ENCODE results near the gene MGMT.

The MGMT gene

GRCh38 chr10:129546106-129546505 is 79.1 kb downstream of the MGMT start:
- no peak for DNase-seq

- no peak for DNase-seq
Measured at GRCh38 chr10:129547608-129548007, 80.6 kb downstream of the MGMT start.

GRCh38 chr10:129548600-129548999 is 81.6 kb downstream of the MGMT start:
- no peak for DNase-seq

GRCh38 chr10:129550076-129550475 is 83.0 kb downstream of the MGMT start:
- no peak for DNase-seq

- no peak for DNase-seq
Measured at GRCh38 chr10:129550658-129551057, 83.6 kb downstream of the MGMT start.

- DNase-seq: no peak
Measured at GRCh38 chr10:129552119-129552518, 85.1 kb downstream of the MGMT start.

- no peak for DNase-seq
Measured at GRCh38 chr10:129553928-129554327, 86.9 kb downstream of the MGMT start.

GRCh38 chr10:129556316-129556715 is 89.3 kb downstream of the MGMT start:
- no peak for DNase-seq

GRCh38 chr10:129560361-129560760 is 93.3 kb downstream of the MGMT start:
- no peak for DNase-seq

GRCh38 chr10:129562487-129562886 is 95.4 kb downstream of the MGMT start:
- DNase-seq: no peak

GRCh38 chr10:129564923-129565322 is 97.9 kb downstream of the MGMT start:
- no peak for DNase-seq

- no peak for DNase-seq
Measured at GRCh38 chr10:129568583-129569344, 101.7 kb downstream of the MGMT start.

- no peak for DNase-seq
Measured at GRCh38 chr10:129570185-129570584, 103.1 kb downstream of the MGMT start.

- DNase-seq: no peak
Measured at GRCh38 chr10:129579228-129579627, 112.2 kb downstream of the MGMT start.

GRCh38 chr10:129580010-129580409 is 113.0 kb downstream of the MGMT start:
- no peak for DNase-seq

- no peak for DNase-seq
Measured at GRCh38 chr10:129580901-129581300, 113.9 kb downstream of the MGMT start.

GRCh38 chr10:129581827-129582411 is 114.9 kb downstream of the MGMT start:
- DNase-seq: no peak

GRCh38 chr10:129583831-129584230 is 116.8 kb downstream of the MGMT start:
- no peak for DNase-seq

- DNase-seq: no peak
Measured at GRCh38 chr10:129586898-129587443, 119.9 kb downstream of the MGMT start.

- no peak for DNase-seq
Measured at GRCh38 chr10:129589546-129589945, 122.5 kb downstream of the MGMT start.

GRCh38 chr10:129593953-129594352 is 126.9 kb downstream of the MGMT start:
- no peak for DNase-seq

GRCh38 chr10:129594811-129595210 is 127.8 kb downstream of the MGMT start:
- DNase-seq: no peak

GRCh38 chr10:129598413-129598812 is 131.4 kb downstream of the MGMT start:
- no peak for DNase-seq

GRCh38 chr10:129599160-129599559 is 132.1 kb downstream of the MGMT start:
- no peak for DNase-seq

GRCh38 chr10:129601737-129602136 is 134.7 kb downstream of the MGMT start:
- no peak for DNase-seq
